Measurements from ENCODE around the gene CALN1. TPM values are rescaled to one million over a fixed set of nuclear protein-coding genes. Genes with fewer than 3 reads are reported as not detected.
"Not testable (repeated sequence)": the region's sequence is repeated elsewhere in the genome, so short reads cannot be mapped to it uniquely, and the experiment has no call there.

The CALN1 gene
- total RNA-seq, 1 experiment from 2014 or later: 0.05 TPM

- intact Hi-C loops (cut with micrococcal nuclease; ENCODE audit: unreplicated experiment) (no loop called here), in situ Hi-C loops (cut with HindIII; ENCODE audit: low pct_unique_long_range_greater_than_20kb, low sequenced_read_pairs) (no loop called here)
- Histone ChIP-seq H3K27me3 (ENCODE audit: control insufficient read depth, insufficient read depth, low read length) (no peaks in the 10 kb centered on the region), H3K27ac (ENCODE audit: low read length) (no peak overlapping the region), H3K9me3 (ENCODE audit: control insufficient read depth, insufficient read depth, low read depth, low read length) (no peaks in the 10 kb centered on the region), H3K4me3 (ENCODE audit: low read depth in 2 of 2, low read length in 2 of 2) (no peak overlapping the region), H3K4me1 (ENCODE audit: control insufficient read depth, insufficient read depth, low read length) (no peaks in the 10 kb centered on the region), H3K36me3 (ENCODE audit: control insufficient read depth, insufficient read depth, low read length) (no peaks in the 10 kb centered on the region)
- no peak for DNase-seq (ENCODE audit: low read depth, low spot score)
- TF ChIP-seq SIN3A (IDR thresholded peaks at IDR 0.05; ENCODE audit: borderline replicate concordance, insufficient read depth, low read depth, low read length): no peak
- TF ChIP-seq POLR2AphosphoS5 (IDR thresholded peaks at IDR 0.05; ENCODE audit: low read depth, low read length): no peak
- TF ChIP-seq, protein P1, sequence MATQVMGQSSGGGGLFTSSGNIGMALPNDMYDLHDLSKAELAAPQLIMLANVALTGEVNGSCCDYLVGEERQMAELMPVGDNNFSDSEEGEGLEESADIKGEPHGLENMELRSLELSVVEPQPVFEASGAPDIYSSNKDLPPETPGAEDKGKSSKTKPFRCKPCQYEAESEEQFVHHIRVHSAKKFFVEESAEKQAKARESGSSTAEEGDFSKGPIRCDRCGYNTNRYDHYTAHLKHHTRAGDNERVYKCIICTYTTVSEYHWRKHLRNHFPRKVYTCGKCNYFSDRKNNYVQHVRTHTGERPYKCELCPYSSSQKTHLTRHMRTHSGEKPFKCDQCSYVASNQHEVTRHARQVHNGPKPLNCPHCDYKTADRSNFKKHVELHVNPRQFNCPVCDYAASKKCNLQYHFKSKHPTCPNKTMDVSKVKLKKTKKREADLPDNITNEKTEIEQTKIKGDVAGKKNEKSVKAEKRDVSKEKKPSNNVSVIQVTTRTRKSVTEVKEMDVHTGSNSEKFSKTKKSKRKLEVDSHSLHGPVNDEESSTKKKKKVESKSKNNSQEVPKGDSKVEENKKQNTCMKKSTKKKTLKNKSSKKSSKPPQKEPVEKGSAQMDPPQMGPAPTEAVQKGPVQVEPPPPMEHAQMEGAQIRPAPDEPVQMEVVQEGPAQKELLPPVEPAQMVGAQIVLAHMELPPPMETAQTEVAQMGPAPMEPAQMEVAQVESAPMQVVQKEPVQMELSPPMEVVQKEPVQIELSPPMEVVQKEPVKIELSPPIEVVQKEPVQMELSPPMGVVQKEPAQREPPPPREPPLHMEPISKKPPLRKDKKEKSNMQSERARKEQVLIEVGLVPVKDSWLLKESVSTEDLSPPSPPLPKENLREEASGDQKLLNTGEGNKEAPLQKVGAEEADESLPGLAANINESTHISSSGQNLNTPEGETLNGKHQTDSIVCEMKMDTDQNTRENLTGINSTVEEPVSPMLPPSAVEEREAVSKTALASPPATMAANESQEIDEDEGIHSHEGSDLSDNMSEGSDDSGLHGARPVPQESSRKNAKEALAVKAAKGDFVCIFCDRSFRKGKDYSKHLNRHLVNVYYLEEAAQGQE (IDR thresholded peaks at IDR 0.05; ENCODE audit: insufficient read depth in 1 of 2, low read depth in 2 of 2, low read length in 1 of 2): no peak
- no peak for TF ChIP-seq TCF7L2 (IDR thresholded peaks at IDR 0.05; ENCODE audit: low read depth, low read length)
- TF ChIP-seq, protein P2, sequence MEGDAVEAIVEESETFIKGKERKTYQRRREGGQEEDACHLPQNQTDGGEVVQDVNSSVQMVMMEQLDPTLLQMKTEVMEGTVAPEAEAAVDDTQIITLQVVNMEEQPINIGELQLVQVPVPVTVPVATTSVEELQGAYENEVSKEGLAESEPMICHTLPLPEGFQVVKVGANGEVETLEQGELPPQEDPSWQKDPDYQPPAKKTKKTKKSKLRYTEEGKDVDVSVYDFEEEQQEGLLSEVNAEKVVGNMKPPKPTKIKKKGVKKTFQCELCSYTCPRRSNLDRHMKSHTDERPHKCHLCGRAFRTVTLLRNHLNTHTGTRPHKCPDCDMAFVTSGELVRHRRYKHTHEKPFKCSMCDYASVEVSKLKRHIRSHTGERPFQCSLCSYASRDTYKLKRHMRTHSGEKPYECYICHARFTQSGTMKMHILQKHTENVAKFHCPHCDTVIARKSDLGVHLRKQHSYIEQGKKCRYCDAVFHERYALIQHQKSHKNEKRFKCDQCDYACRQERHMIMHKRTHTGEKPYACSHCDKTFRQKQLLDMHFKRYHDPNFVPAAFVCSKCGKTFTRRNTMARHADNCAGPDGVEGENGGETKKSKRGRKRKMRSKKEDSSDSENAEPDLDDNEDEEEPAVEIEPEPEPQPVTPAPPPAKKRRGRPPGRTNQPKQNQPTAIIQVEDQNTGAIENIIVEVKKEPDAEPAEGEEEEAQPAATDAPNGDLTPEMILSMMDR (IDR thresholded peaks at IDR 0.05): no peak
- POLR2A ChIA-PET: interaction anchor here (0.6 kb wide), 1 partner anchor 983 kb away, joined by 3 read pairs; no protein-coding TSS in a partner anchor
- ATAC-seq: no peak
- no TSS peak for BruUV-seq (replicated peaks)
- CTCF ChIA-PET: no interaction called here
Observed at GRCh38 chr7:71826141-71826540, 586.0 kb downstream of the CALN1 start.

DNA sequence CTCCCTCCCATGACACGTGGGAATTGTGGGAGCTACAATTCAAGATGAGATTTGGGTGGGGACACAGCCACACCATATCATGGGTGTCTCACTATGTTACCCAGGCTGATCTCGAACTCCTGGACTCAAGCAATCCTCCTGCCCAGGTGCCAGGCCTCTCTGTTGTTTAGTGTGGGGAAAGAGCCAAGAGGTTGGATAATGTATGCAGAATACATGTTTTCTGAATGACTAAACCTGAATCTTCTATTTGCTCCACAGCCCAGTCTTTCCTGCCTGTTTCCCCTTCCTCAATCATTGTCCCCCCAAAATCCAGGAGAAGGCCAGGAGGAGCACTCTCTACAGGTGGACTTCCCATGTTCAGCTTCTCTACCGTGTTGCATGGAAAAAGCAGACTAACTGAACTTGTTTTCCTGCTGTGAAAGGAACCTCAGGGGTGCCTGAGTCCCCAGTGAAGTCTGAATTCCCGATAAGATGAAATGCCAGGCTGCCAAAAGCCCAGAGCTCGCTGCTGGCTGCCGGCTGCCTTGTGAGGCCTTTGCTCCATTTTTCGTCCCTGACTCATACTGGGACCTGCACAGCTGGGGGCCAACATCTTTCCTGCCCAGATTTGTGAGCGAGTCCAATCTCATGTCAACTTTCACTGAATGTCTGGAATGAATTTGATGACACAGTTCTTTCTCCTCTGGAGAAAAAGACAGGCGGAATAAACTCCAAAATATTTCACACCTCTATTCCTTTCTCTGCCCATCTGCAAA, 588.0 kb downstream of the CALN1 start:
- BruUV-seq (replicated peaks): no TSS peak
- intact Hi-C loops (cut with micrococcal nuclease; ENCODE audit: unreplicated experiment) (no loop called here), in situ Hi-C loops (cut with HindIII; ENCODE audit: low pct_unique_long_range_greater_than_20kb, low sequenced_read_pairs) (no loop called here)
- no peak for DNase-seq (ENCODE audit: low read depth, low spot score)
- H3K36me3 ChIP-seq (ENCODE audit: control insufficient read depth, insufficient read depth, low read length): no peaks in the 10 kb centered on the region
- no peak for TF ChIP-seq TCF7L2 (IDR thresholded peaks at IDR 0.05; ENCODE audit: low read depth, low read length)
- TF ChIP-seq, protein P2 (IDR thresholded peaks at IDR 0.05): no peak
- TF ChIP-seq, protein P1 (IDR thresholded peaks at IDR 0.05; ENCODE audit: insufficient read depth in 1 of 2, low read depth in 2 of 2, low read length in 1 of 2): no peak
- no peak for TF ChIP-seq POLR2AphosphoS5 (IDR thresholded peaks at IDR 0.05; ENCODE audit: low read depth, low read length)
- TF ChIP-seq SIN3A (IDR thresholded peaks at IDR 0.05; ENCODE audit: borderline replicate concordance, insufficient read depth, low read depth, low read length): no peak
- H3K27me3 ChIP-seq (ENCODE audit: control insufficient read depth, insufficient read depth, low read length): no peaks in the 10 kb centered on the region
- CTCF ChIA-PET: no interaction called here
- H3K9me3 ChIP-seq (ENCODE audit: control insufficient read depth, insufficient read depth, low read depth, low read length): no peaks in the 10 kb centered on the region
- no peaks in the 10 kb centered on the region for H3K4me1 ChIP-seq (ENCODE audit: control insufficient read depth, insufficient read depth, low read length)
- no peak overlapping the region for H3K4me3 ChIP-seq (ENCODE audit: low read depth in 2 of 2, low read length in 2 of 2)
- POLR2A ChIA-PET: no interaction called here
- ATAC-seq: no peak
- no peak overlapping the region for H3K27ac ChIP-seq (ENCODE audit: low read length)

- POLR2A ChIA-PET; H3K4me1 ChIP-seq (ENCODE audit: control insufficient read depth, insufficient read depth, low read length); H3K9me3 ChIP-seq (ENCODE audit: control insufficient read depth, insufficient read depth, low read depth, low read length); in situ Hi-C loops (cut with HindIII; ENCODE audit: low pct_unique_long_range_greater_than_20kb, low sequenced_read_pairs); CTCF ChIA-PET; H3K4me3 ChIP-seq (ENCODE audit: low read depth in 2 of 2, low read length in 2 of 2); DNase-seq (ENCODE audit: low read depth, low spot score); intact Hi-C loops (cut with micrococcal nuclease; ENCODE audit: unreplicated experiment); H3K36me3 ChIP-seq (ENCODE audit: control insufficient read depth, insufficient read depth, low read length); H3K27ac ChIP-seq (ENCODE audit: low read length); BruUV-seq (replicated peaks); H3K27me3 ChIP-seq (ENCODE audit: control insufficient read depth, insufficient read depth, low read length); ATAC-seq: not testable (repeated sequence)
Observed at GRCh38 chr7:71822406-71822805, 589.7 kb downstream of the CALN1 start.

Data from Panc1 (cell line).